ENCODE results near the gene EPB41L4B.

EPB41L4B gene

DNA sequence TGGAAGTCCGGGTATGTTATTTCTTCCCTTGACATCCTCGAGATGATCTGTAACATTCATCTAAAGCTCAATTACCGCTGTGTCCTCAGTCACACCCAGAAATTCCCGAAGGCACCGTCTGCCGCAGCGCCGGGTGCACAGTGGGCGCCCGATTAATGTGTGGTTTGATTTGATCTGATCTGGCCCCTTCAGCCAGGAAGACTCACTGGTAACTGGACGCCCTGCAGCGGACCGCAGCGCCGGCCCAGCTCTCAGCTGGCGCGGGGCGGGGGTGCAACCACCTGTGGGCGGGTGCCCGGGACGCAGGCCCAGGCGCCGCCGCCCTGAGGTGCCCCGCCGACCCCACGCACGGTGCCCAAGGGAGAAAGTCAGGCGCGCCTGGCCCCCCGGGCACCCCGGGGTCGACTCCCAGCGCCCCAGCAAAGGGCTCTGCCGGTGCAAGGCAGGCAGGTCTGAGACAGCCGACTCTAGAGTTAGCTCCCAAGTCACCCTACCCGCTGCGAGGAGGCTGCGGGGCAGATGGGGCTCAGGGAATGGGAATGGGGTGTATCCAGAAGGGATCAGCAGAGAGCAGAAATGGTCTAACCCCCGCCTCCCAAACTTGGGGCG is 1.7 kb downstream of the EPB41L4B start:
- ChIA-PET POLR2A (ENCODE audit: low non-redundant PET) (interaction anchor here (0.7 to 0.8 kb wide), 2 partner anchors 16 to 26 kb away, joined by 3 read pairs; no protein-coding TSS in a partner anchor), CTCF (interaction anchor here (0.6 to 2.4 kb wide), 9 partner anchors 10 to 217 kb away, joined by 3 to 17 read pairs (median 3); no protein-coding TSS in a partner anchor)
- peak overlapping the region; percentile 84 for H3K27ac ChIP-seq
- TF ChIP-seq CTCF (conservative IDR thresholded peaks at IDR 0.05; ENCODE audit: low read depth), result no peak; the same call in 1 of the 2 replicates
- DNase-seq (ENCODE audit: low spot score), result peak; percentile 54

DNA sequence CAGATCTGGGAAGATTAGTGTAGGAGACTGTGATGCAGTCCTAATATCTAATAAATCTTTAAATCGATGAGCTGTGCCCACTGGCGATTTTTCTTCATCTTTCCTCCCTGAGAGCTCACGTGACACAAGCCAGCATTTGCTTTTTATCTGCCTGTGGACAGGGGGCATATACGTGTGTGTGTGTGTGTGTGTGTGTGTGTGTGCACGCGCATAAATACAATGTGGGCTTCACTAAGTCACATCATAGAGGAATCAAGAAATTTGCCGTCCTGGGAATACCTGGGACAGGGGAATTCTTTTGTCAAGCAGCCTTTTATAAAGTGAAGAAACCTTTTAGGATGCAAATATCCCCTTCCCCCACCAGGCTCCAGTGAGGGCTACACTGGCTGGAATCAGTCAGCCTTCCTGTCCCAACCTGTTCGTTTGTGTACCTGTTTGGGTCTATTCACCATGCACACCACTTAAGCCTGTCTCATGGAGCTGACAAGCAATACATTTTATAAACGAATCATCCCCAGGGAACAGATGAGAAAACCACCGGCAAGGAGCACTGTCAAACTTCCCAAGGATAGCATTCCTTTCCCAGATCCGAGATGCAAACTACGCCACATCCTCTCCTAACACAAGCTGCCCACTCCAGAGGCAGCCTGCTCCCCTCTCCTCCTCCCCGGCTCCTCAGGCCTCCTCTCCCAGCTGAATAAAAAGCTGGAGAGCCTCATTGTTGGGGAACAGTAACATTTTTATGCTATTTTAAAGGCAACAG is 2.7 kb downstream of the EPB41L4B start:
- ChIA-PET CTCF (interaction anchor here (0.6 to 2.4 kb wide), 8 partner anchors 13 to 284 kb away, joined by 3 to 17 read pairs (median 4); no protein-coding TSS in a partner anchor), POLR2A (ENCODE audit: low non-redundant PET) (interaction anchor here (0.8 kb wide), 1 partner anchor 27 kb away, joined by 3 read pairs; no protein-coding TSS in a partner anchor)
- H3K27ac ChIP-seq, result peak overlapping the region; percentile 84
- TF ChIP-seq CTCF (conservative IDR thresholded peaks at IDR 0.05; ENCODE audit: low read depth), result no peak
- peak; percentile 85 for DNase-seq (ENCODE audit: low spot score)

DNA sequence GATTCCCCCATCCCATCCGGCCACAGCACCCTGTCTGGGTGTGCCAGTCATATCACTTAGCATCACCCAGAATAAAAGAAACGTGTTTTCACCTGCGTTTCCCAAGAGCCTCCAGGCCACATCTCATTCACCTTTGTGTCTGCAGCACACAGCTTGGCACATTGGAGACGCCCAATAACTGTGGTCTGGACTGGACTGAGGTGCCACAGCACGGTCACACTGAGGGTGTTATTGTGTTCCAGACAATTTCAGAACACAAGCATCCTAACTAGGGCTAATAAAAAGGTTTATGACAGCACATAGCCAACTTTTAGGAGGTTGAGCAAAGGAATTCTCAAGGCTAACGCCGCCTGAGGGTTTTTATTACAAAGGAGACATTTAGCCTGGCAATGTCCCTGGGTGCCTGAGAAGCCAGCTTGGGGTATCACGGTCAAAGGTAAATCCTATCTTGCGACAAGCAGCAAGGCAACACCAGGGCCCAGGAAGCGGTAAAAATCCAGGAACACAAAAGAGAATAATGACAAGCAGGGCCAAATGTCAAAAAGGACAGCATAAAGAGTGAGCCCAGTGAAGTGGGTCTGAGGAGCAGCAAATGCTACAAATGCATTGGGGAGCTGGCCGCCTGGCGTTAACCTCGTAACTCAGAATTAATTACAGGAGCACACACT is 3.4 kb downstream of the EPB41L4B start:
- ChIA-PET CTCF (interaction anchor here (0.6 to 1.3 kb wide), 5 partner anchors 14 to 75 kb away, joined by 3 to 6 read pairs (median 3); no protein-coding TSS in a partner anchor), POLR2A (ENCODE audit: low non-redundant PET) (no interaction called here)
- TF ChIP-seq CTCF (conservative IDR thresholded peaks at IDR 0.05; ENCODE audit: low read depth), result no peak
- peak overlapping the region; percentile 84 for H3K27ac ChIP-seq
- DNase-seq (ENCODE audit: low spot score), result no peak

- peak overlapping the region; percentile 84 for H3K27ac ChIP-seq
- POLR2A ChIA-PET (ENCODE audit: low non-redundant PET), result interaction anchor here (0.7 kb wide), 1 partner anchor 62 kb away, joined by 3 read pairs; no protein-coding TSS in a partner anchor
These were observed 4.6 kb downstream of the EPB41L4B start for GRCh38 chr9:109316207-109316640.

GRCh38 chr9:109315480-109316206 is 5.2 kb downstream of the EPB41L4B start:
- CTCF ChIA-PET, result interaction anchor here (0.7 kb wide), 1 partner anchor 55 kb away, joined by 5 read pairs; no protein-coding TSS in a partner anchor
- no peak for DNase-seq (ENCODE audit: low spot score)
- POLR2A ChIA-PET (ENCODE audit: low non-redundant PET), result interaction anchor here (0.7 kb wide), 1 partner anchor 61 kb away, joined by 3 read pairs; no protein-coding TSS in a partner anchor
- no peak for TF ChIP-seq CTCF (conservative IDR thresholded peaks at IDR 0.05; ENCODE audit: low read depth)
- H3K27ac ChIP-seq, result peak overlapping the region; percentile 84

More at GRCh38 chr9:109316207-109316640, 4.6 kb downstream of the EPB41L4B start:
- CTCF ChIA-PET, result interaction anchor here (0.6 to 1.2 kb wide), 4 partner anchors 29 to 204 kb away, joined by 3 to 7 read pairs (median 5); no protein-coding TSS in a partner anchor
- peak; percentile 98 for DNase-seq (ENCODE audit: low spot score)
- TF ChIP-seq CTCF (conservative IDR thresholded peaks at IDR 0.05; ENCODE audit: low read depth), result no peak
